ENCODE data around the gene GRIA4.

Gene GRIA4

GRCh38 chr11:105937738-105938137, 327.9 kb downstream of the GRIA4 start:
- no peak for TF ChIP-seq CTCF (IDR thresholded peaks at IDR 0.05; ENCODE audit: borderline replicate concordance, insufficient read depth, low read depth, low read length)
- H3K4me3 ChIP-seq (ENCODE audit: low read depth, low read length) = no peak overlapping the region

GRCh38 chr11:105942921-105943320, 333.0 kb downstream of the GRIA4 start:
- no peak overlapping the region for H3K4me3 ChIP-seq (ENCODE audit: low read depth, low read length)
- TF ChIP-seq CTCF (IDR thresholded peaks at IDR 0.05; ENCODE audit: borderline replicate concordance, insufficient read depth, low read depth, low read length) = no peak

GRCh38 chr11:105948918-105949590, 339.2 kb downstream of the GRIA4 start:
- no peak for TF ChIP-seq CTCF (IDR thresholded peaks at IDR 0.05; ENCODE audit: borderline replicate concordance, insufficient read depth, low read depth, low read length)
- no peak overlapping the region for H3K4me3 ChIP-seq (ENCODE audit: low read depth, low read length)

- TF ChIP-seq CTCF (IDR thresholded peaks at IDR 0.05; ENCODE audit: borderline replicate concordance, insufficient read depth, low read depth, low read length) = no peak
- H3K4me3 ChIP-seq (ENCODE audit: low read depth, low read length) = no peak overlapping the region
Measured at GRCh38 chr11:105953886-105954285, 344.0 kb downstream of the GRIA4 start.

- no peak for TF ChIP-seq CTCF (IDR thresholded peaks at IDR 0.05; ENCODE audit: borderline replicate concordance, insufficient read depth, low read depth, low read length)
- no peak overlapping the region for H3K4me3 ChIP-seq (ENCODE audit: low read depth, low read length)
Measured at GRCh38 chr11:105960252-105961245, 350.7 kb downstream of the GRIA4 start.

- no peak overlapping the region for H3K4me3 ChIP-seq (ENCODE audit: low read depth, low read length)
- TF ChIP-seq CTCF (IDR thresholded peaks at IDR 0.05; ENCODE audit: borderline replicate concordance, insufficient read depth, low read depth, low read length) = no peak
Measured at GRCh38 chr11:105968021-105968697, 358.3 kb downstream of the GRIA4 start.
